ENCODE results near the gene MYLK3.

MYLK3 gene

DNA sequence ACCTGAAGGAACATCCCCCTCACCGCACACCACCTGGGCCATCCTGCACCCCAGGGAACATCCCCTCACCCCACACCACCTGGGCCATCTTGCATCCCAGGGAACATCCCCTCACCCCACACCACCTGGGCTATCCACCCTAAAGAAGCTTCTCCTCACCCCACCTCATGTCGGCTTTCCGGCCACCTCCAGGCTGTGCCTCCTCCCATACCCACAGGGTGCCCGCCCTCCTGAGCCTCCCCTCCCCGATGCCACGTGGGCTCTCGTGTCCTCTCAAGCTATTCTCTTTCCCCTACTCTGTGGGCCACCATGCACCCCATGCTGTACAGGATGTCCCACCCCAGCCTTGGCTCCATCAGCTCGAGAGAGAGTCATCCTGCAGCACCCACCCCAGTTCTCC lies 18.0 kb downstream of the MYLK3 start:
- DNase-seq (ENCODE audit: extremely low spot score, insufficient read length, low read depth) (no peak), FAIRE-seq (no peak)

GRCh38 chr16:46729326-46729995 lies 18.7 kb downstream of the MYLK3 start:
- no peak for DNase-seq (ENCODE audit: extremely low spot score, insufficient read length, low read depth)
- FAIRE-seq = no peak

DNA sequence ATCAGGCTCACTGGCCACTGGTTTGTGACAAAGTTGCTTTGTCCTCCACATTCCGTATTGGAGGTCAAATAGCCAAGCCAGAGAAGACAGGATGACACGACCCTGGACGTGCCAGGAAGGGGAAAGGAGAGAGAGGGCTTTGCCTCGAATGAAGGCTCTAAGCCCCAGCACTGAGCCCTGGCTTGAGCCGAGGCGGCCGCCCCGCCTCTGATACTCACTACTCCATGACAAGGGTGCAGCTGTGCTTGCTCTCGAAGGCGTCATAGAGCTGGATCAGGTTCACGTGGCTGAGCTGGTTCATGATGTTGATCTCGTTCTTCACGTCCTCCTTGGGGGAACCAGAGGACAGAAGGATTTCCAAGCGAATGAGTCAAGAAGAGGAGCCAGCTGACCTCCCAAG lies 19.3 kb downstream of the MYLK3 start:
- DNase-seq (ENCODE audit: extremely low spot score, insufficient read length, low read depth) = no peak

GRCh38 chr16:46727630-46728029 lies 20.5 kb downstream of the MYLK3 start:
- FAIRE-seq (no peak), DNase-seq (ENCODE audit: extremely low spot score, insufficient read length, low read depth) (no peak)

More for the DNA sequence above, 19.3 kb downstream of the MYLK3 start:
- no peak for FAIRE-seq

DNA sequence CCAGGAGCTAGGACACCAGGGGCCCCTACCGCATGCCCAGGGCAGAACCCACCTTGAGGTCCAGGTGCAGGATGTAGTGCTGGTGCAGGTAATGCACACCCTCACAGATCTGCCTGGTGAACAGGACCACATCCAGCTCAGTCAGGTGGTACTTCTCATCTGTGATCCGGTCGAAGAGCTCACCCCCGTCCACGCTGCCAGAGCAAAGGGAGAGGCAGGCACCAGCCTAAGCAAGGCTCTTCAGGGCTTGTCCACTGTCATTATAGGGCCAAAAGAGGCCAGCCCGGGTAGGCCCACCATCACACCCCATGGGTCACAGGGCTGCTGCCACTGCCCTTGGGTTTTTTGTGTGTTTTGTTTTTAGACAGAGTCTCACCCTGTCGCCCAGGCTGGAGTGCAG lies 21.0 kb downstream of the MYLK3 start:
- DNase-seq (ENCODE audit: extremely low spot score, insufficient read length, low read depth) (no peak), FAIRE-seq (no peak)

- no peak for DNase-seq (ENCODE audit: extremely low spot score, insufficient read length, low read depth)
- FAIRE-seq = no peak
Observed at GRCh38 chr16:46721885-46722284, 26.3 kb downstream of the MYLK3 start.

DNA sequence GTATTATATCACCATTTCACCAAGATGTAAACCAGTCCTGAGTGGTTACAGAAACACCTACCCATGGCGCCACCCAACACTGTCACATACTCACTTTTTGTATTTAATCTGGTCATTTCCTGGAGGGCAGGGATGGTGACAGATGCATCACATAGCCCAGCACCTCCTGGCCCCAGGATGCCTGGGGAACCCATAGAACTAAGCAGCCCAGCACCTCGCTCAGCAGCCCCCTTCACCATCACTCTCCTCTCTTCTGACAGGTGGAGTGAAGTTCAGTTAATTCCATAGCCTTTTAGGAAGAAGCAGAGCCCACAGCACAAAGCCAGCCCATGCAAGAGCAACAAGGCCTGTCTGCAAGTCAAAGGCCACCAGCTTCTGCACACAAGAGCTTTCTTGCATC lies 27.5 kb downstream of the MYLK3 start:
- DNase-seq (ENCODE audit: extremely low spot score, insufficient read length, low read depth) (no peak), FAIRE-seq (no peak)

- FAIRE-seq = no peak
Observed at GRCh38 chr16:46719528-46719927, 28.6 kb downstream of the MYLK3 start.

DNA sequence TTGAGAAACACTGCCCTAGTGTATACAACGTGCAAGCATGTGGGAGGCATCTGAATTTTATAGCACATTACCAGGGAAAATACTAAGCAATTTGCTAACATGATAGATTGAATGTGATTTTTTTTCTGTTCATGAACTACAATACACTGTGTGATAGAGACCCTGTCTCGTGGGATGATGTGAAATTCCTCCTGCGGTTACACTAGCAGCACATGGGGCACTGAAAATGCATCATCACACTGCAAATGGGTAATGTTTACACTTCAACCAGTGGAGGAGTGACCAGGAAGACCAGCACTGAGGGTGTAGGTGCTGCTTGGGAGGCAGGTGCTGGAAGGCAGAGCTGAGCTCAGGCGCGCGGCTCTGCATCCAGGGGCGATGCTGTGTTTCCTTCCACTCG lies 29.9 kb downstream of the MYLK3 start:
- FAIRE-seq (no peak), DNase-seq (ENCODE audit: extremely low spot score, insufficient read length, low read depth) (no peak)

More at GRCh38 chr16:46719528-46719927, 28.6 kb downstream of the MYLK3 start:
- DNase-seq (ENCODE audit: extremely low spot score, insufficient read length, low read depth) = no peak

DNA sequence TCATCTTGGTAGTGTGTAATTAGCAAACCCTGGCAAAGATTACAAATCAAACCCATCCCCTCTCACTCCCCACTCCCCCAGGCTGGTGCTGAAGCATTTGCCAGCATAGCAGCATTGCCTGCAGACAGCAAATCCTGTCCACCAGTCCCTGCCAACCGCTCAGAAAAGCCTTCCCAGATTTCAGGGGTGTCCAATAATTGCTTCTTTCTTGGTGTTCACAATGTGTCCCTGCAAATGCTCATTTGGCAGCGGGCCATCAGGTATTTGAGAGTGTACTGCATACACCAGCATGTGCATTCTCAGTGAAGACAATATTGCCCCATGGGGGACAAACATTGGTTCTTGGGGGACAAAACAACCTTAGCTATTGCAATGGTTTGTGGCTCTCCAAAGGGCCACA lies 30.5 kb downstream of the MYLK3 start:
- no peak for FAIRE-seq
- DNase-seq (ENCODE audit: extremely low spot score, insufficient read length, low read depth) = no peak

DNA sequence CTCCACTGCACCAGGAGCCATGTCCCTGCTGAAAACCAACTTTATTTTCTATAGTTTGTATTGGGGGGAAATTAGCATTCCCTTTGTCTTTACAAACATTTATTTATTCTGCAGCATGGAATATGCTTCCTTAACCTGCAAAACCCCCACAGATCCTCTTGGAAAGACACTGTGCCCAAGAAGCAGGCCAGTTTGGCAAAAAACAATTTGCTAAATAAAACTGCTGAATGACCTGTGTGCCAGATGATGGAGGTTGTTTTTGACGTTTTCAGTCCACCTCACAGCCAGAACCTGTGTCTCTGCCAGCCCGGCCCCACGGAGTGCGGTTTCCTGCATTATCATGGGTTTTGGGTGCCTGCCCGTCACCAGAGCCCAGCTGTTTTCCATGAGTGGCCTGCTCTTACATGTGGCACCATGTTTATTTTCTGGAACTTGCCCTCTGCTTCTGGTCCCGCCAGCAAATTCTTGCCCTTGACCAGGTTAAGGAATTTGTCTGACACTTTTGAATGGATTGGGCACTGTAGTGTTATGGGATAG lies 32.3 kb downstream of the MYLK3 start:
- no peak for DNase-seq (ENCODE audit: extremely low spot score, insufficient read length, low read depth)
- no peak for FAIRE-seq

- FAIRE-seq = no peak
Observed at GRCh38 chr16:46714797-46715591, 33.1 kb downstream of the MYLK3 start.

DNA sequence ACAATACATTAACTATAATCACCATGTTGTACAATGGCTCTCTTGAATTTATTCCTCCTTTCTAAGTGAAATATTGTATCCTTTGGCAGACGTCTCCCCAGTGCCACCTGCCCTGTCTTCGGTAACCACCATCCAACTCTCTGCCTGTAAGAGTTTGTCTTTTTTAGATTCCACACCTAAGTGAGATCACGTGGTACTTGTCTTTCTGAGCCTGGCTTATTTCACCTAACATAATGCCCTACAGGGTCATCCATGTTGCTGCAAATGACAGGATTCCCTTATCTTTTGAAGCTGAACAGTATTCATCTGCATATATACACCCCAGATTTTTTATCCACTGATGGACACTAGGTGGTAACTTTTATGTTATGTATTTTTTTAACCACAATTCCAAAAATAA lies 34.5 kb downstream of the MYLK3 start:
- no peak for DNase-seq (ENCODE audit: extremely low spot score, insufficient read length, low read depth)
- no peak for FAIRE-seq

More at GRCh38 chr16:46714797-46715591, 33.1 kb downstream of the MYLK3 start:
- no peak for DNase-seq (ENCODE audit: extremely low spot score, insufficient read length, low read depth)

DNA sequence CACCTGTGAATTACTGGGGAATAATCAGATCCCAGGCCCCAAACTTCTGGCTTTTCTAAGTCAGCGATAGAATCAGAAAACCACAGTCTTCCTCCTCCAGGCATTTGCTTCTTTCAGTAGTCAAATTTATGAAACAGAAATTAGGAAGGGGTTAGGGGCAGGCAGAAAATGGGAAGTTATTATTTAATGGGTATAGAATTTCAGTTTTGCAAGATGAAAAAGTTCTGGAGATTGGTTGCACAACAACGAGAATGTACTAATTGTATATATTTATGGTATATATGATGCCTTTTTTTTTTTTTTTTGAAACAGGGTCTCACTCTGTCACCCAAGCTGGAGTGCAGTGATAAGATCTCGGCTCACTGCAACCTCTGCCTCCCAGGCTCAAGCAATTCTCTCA lies 35.2 kb downstream of the MYLK3 start:
- DNase-seq (ENCODE audit: extremely low spot score, insufficient read length, low read depth) (no peak), FAIRE-seq (no peak)

- FAIRE-seq (no peak), DNase-seq (ENCODE audit: extremely low spot score, insufficient read length, low read depth) (no peak)
Observed at GRCh38 chr16:46711106-46712058, 36.8 kb downstream of the MYLK3 start.

GRCh38 chr16:46709469-46710005 lies 38.6 kb downstream of the MYLK3 start:
- FAIRE-seq (no peak), DNase-seq (ENCODE audit: extremely low spot score, insufficient read length, low read depth) (no peak)

DNA sequence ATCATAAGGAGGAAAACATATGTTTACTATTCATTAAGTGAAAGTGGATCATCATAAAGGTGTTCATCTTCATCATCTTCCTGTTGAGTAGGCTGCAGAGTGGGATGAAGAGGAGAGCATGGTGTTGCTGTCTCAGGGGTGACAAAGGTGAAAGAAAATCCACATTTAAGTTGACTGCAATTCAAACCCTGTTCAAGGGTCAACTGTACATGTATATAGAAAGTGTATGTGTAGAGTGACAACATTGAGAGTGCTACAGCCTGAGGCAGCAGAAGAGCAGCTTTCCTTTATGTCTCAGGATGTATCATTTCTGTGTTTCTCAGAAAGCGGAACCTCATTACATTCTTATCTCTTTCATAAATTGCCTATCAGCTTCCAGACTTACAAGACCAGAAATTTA lies 41.5 kb downstream of the MYLK3 start:
- FAIRE-seq = no peak

DNA sequence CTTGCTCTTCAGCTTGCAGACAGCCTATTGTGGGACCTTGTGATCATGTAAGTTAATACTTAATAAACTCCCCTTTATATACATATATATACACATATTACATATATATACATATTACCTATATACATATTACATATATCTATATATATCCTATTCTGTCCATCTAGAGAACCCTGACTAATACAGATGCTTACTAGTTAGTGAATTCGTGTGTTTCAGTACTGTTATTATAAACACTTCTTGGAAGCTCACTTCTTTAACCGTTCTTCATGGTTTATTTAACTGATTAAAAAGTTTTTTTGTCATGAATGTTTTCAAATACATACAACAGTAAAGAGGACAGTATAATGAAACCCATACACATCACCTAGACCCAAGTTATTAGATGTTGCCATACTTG lies 46.1 kb downstream of the MYLK3 start:
- FAIRE-seq (no peak), DNase-seq (ENCODE audit: extremely low spot score, insufficient read length, low read depth) (no peak)

More for the DNA sequence above, 41.5 kb downstream of the MYLK3 start:
- no peak for DNase-seq (ENCODE audit: extremely low spot score, insufficient read length, low read depth)

- no peak for DNase-seq (ENCODE audit: extremely low spot score, insufficient read length, low read depth)
- no peak for FAIRE-seq
Observed at GRCh38 chr16:46701615-46702014, 46.5 kb downstream of the MYLK3 start.

- no peak for FAIRE-seq
- no peak for DNase-seq (ENCODE audit: extremely low spot score, insufficient read length, low read depth)
Observed at GRCh38 chr16:46700048-46700447, 48.1 kb downstream of the MYLK3 start.

All from GM18507 (cell line).